ENCODE data around the gene NME3. TPM values are rescaled to one million over a fixed set of nuclear protein-coding genes. Genes with fewer than 3 reads are reported as not detected.

The NME3 gene
- total and polyA plus RNA-seq, 2 donors (not counting 3 experiments of a cell fraction or from before 2014, with no cell fraction given): 38.2 to 74.4 TPM

DNA sequence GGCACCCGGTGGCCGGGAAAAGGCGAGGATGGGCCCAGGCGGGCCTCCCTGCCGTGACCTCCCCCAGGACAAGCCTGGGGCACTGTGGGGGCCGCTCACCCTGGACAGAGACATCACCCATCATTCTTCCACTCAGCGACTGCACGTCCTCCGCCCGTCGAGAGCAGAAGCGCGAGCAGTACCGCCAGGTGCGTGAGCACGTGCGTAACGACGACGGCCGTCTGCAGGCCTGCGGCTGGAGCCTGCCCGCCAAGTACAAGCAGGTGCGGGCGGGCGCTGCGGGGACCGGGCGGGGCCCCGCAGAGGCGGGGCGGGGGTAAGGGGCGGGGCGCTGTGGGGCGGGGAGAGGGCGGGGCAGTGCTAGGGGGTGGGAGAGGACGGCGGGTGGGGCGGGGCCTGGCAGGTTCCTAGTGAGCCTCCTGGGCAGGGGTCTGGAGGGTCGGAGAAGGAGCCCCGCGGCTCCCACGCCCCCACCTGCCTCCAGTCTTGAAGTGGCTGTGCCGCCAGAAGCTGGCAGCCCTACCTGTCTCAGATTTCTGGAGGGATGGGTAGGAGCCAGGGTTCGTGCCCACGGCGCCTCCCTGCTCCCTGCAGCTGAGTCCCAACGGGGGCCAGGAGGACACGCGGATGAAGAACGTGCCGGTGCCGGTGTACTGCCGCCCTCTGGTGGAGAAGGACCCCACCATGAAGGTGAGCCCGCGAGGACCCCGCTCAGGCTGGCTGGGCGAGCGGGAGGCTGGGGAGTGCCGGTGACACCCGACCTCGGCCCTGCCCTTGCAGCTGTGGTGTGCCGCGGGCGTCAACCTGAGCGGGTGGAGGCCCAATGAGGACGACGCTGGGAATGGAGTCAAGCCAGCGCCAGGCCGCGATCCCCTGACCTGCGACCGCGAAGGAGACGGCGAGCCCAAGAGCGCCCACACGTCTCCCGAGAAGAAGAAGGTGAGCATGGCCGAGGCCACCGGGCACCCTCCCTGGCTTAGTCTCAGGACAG is 7.5 kb downstream of the NME3 start:
- no peaks in the 10 kb centered on the region for H3K9me1 ChIP-seq (replicated peaks; ENCODE audit: control insufficient read depth, extremely low read depth, insufficient read depth, low read length)
- peak; percentile 26 to 49 for TF ChIP-seq CTCF (IDR thresholded peaks at IDR 0.05; ENCODE audit: extremely low read depth in 1 of 2, insufficient read depth in 1 of 2, low read depth in 1 of 2, low read length in 2 of 2)
- TF ChIP-seq FOS (IDR thresholded peaks at IDR 0.05; ENCODE audit: borderline replicate concordance, insufficient read depth, low read length): no peak

More for the DNA sequence above, 7.5 kb downstream of the NME3 start:
- Histone ChIP-seq H3K4me2 (ENCODE audit: insufficient read depth, low read length) (no peak overlapping the region), H3K79me2 (ENCODE audit: control insufficient read depth, insufficient read depth, low read length) (no peaks in the 10 kb centered on the region), H3K27me3 (ENCODE audit: control insufficient read depth in 2 of 2, insufficient read depth in 2 of 2, low read length in 2 of 2) (no peaks in the 10 kb centered on the region), H3K4me3 (replicated peaks in 1 of 3; ENCODE audit: insufficient read depth in 1 of 3, low read depth in 1 of 3, low read length in 3 of 3) (no peak overlapping the region), H4K20me1 (replicated peaks; ENCODE audit: control insufficient read depth, extremely low read depth, insufficient read depth, low read length) (no peaks in the 10 kb centered on the region), H3K4me1 (ENCODE audit: control insufficient read depth, extremely low read depth, insufficient read depth, low read length) (no peaks in the 10 kb centered on the region), H3K27ac (ENCODE audit: insufficient read depth, low read depth, low read length) (no peak overlapping the region), H2AFZ (ENCODE audit: low read depth, low read length) (no peak overlapping the region), H3K9ac (replicated peaks; ENCODE audit: extremely low read depth, insufficient read depth, low read length) (no peak overlapping the region), H3K9me3 (replicated peaks; ENCODE audit: control insufficient read depth, insufficient read depth, low read length) (no peaks in the 10 kb centered on the region), H3K36me3 (ENCODE audit: control insufficient read depth in 2 of 2, extremely low read depth in 1 of 2, insufficient read depth in 2 of 2, low read length in 2 of 2) (peaks cover 5 to 58% of the 10 kb centered on the region in 2 experiments)
- CTCF ChIA-PET: interaction anchor here (0.7 to 1.6 kb wide), 2 partner anchors 40 to 58 kb away, joined by 4 read pairs; partner anchors contain the start of gene MAPK8IP3
- FAIRE-seq: no peak
- dilution Hi-C loops (cut with MboI; ENCODE audit: extremely low pct_ligation_motif_present, low sequenced_read_pairs) (no loop called here), intact Hi-C loops (cut with micrococcal nuclease) (no loop called here)
- POLR2A ChIA-PET: no interaction called here
- DNase-seq (ENCODE audit: low read depth, low spot score): no peak
- BruUV-seq (replicated peaks): no TSS peak

All from endothelial cell of umbilical vein (primary cell).